ENCODE measurements around the gene SUSD4. TPM values are rescaled to one million over a fixed set of nuclear protein-coding genes. Genes with fewer than 3 reads are reported as not detected.

SUSD4 gene
- polyA plus RNA-seq, 2 of the 4 experiments (the other 2 are of a cell fraction) = 0.61 to 0.85 TPM

DNA sequence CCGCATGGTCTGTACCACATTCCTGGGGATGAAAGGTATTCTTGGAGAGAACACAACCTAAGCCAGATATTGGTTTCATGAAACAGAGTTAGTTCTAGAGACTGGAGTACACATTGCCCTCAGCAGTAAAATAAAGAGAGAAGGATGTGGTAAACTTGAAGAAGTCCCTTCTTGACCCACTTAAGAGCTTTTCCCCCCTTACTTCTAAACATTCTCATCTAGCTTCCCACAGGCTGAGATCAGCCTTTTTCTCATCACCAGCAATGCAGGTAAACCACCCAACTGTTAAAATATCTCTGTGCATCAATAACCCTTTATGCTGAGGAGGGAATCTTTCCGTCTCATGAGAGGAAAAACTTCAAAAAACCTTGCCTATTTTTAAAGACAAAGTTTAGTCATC is 62.6 kb downstream of the SUSD4 start:
- POLR2A ChIA-PET = no interaction called here
- TF ChIP-seq EP300 (IDR thresholded peaks at IDR 0.05) (no peak), JUNB (IDR thresholded peaks at IDR 0.05) (no peak), CEBPB (IDR thresholded peaks at IDR 0.05) (no peak), RCOR1 (IDR thresholded peaks at IDR 0.05; ENCODE audit: low read depth, low read length) (no peak)
- TF ChIP-seq, protein P1, sequence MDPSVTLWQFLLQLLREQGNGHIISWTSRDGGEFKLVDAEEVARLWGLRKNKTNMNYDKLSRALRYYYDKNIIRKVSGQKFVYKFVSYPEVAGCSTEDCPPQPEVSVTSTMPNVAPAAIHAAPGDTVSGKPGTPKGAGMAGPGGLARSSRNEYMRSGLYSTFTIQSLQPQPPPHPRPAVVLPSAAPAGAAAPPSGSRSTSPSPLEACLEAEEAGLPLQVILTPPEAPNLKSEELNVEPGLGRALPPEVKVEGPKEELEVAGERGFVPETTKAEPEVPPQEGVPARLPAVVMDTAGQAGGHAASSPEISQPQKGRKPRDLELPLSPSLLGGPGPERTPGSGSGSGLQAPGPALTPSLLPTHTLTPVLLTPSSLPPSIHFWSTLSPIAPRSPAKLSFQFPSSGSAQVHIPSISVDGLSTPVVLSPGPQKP (IDR thresholded peaks at IDR 0.05; ENCODE audit: low read depth, low read length) = no peak
- no peak for ATAC-seq
- no peak for FAIRE-seq
- Histone ChIP-seq H3K27ac (no peak overlapping the region), H3K4me3 (no peak overlapping the region), H3K9me3 (no peaks in the 10 kb centered on the region), H3K4me1 (no peaks in the 10 kb centered on the region), H3K4me2 (no peak overlapping the region)
- DNase-seq (ENCODE audit: low read depth in 1 of 2, low spot score in 1 of 2) = no peak
- CTCF ChIA-PET = no interaction called here
- 62% methylated on average over 2 of the region's 2 CpGs for WGBS (ENCODE audit: missing lambda C conversion rate)

DNA sequence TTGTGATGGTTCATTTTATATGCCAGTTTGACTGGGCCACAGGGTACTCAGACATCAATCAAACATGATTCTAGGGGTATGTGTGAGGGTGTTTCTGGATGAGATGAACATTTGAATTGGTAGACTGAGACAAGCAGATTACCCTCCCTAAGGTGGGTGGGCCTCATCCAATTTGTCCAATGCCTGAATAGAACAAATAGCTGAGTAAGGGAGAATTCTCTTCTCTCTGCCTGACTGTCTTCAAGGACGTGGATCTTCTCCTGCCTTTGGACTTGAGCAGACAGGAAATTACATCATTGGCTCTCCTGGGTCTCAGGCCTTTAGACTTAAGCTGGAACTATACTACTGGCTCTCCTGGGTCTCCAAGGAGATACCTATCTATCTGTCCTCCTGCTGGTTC is 64.4 kb downstream of the SUSD4 start:
- Histone ChIP-seq H3K4me2 (no peak overlapping the region), H3K4me1 (no peaks in the 10 kb centered on the region), H3K4me3 (no peak overlapping the region), H3K9me3 (no peaks in the 10 kb centered on the region), H3K27ac (no peak overlapping the region)
- ChIA-PET POLR2A (no interaction called here), CTCF (no interaction called here)
- DNase-seq (ENCODE audit: low read depth in 1 of 2, low spot score in 1 of 2) (no peak), FAIRE-seq (no peak), ATAC-seq (no peak)
- TF ChIP-seq MAFK (IDR thresholded peaks at IDR 0.05; ENCODE audit: partially characterized antibody) = peak; percentile 58
- TF ChIP-seq HEYL (CRISPR knock-in tag; IDR thresholded peaks at IDR 0.05) = no peak
- 0% methylated on average over 1 of the region's 1 CpG for WGBS (ENCODE audit: missing lambda C conversion rate)

DNA sequence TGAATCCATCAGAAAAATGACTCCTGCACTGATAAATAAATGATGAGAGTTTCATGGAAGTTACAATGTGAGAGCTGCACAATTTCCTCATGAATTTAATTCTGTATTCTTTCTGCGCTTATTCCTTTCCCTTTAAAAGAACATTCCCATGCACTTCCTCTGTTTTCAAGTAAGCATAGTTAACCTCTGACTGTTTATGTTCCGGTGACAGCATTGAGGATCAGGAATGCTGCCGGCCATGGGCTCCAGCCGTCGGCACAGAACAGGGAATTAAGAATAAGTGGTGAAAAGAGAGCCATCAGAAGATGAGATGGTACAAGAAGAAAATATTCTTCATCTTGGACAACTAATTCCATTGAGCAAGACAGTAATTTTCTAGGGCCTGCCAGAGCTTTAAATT is 65.3 kb downstream of the SUSD4 start:
- ATAC-seq = no peak
- TF ChIP-seq NR3C1 (IDR thresholded peaks at IDR 0.05) (no peak), SMC3 (IDR thresholded peaks at IDR 0.05) (no peak), RARB (CRISPR knock-in tag; IDR thresholded peaks at IDR 0.05) (no peak), ZFP36 (IDR thresholded peaks at IDR 0.05; ENCODE audit: borderline replicate concordance, partially characterized antibody) (no peak), HOXA7 (CRISPR knock-in tag; IDR thresholded peaks at IDR 0.05) (no peak), MAZ (IDR thresholded peaks at IDR 0.05; ENCODE audit: borderline replicate concordance, low read depth, low read length) (no peak), TP53 (CRISPR knock-in tag; IDR thresholded peaks at IDR 0.05) (no peak), HDAC2 (IDR thresholded peaks at IDR 0.05) (no peak), RNF2 (IDR thresholded peaks at IDR 0.05; ENCODE audit: borderline replicate concordance, low read depth) (no peak), EHMT2 (IDR thresholded peaks at IDR 0.05; ENCODE audit: low read depth) (no peak), KDM1A (IDR thresholded peaks at IDR 0.05; ENCODE audit: low read depth) (no peak), MAFK (IDR thresholded peaks at IDR 0.05; ENCODE audit: partially characterized antibody) (no peak)
- TF ChIP-seq, protein P2, sequence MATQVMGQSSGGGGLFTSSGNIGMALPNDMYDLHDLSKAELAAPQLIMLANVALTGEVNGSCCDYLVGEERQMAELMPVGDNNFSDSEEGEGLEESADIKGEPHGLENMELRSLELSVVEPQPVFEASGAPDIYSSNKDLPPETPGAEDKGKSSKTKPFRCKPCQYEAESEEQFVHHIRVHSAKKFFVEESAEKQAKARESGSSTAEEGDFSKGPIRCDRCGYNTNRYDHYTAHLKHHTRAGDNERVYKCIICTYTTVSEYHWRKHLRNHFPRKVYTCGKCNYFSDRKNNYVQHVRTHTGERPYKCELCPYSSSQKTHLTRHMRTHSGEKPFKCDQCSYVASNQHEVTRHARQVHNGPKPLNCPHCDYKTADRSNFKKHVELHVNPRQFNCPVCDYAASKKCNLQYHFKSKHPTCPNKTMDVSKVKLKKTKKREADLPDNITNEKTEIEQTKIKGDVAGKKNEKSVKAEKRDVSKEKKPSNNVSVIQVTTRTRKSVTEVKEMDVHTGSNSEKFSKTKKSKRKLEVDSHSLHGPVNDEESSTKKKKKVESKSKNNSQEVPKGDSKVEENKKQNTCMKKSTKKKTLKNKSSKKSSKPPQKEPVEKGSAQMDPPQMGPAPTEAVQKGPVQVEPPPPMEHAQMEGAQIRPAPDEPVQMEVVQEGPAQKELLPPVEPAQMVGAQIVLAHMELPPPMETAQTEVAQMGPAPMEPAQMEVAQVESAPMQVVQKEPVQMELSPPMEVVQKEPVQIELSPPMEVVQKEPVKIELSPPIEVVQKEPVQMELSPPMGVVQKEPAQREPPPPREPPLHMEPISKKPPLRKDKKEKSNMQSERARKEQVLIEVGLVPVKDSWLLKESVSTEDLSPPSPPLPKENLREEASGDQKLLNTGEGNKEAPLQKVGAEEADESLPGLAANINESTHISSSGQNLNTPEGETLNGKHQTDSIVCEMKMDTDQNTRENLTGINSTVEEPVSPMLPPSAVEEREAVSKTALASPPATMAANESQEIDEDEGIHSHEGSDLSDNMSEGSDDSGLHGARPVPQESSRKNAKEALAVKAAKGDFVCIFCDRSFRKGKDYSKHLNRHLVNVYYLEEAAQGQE (IDR thresholded peaks at IDR 0.05) = no peak
- TF ChIP-seq, protein P1 (IDR thresholded peaks at IDR 0.05; ENCODE audit: low read depth, low read length) = no peak
- TF ChIP-seq, protein P3, sequence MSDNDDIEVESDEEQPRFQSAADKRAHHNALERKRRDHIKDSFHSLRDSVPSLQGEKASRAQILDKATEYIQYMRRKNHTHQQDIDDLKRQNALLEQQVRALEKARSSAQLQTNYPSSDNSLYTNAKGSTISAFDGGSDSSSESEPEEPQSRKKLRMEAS (IDR thresholded peaks at IDR 0.05) = no peak
- TF ChIP-seq, protein P4, sequence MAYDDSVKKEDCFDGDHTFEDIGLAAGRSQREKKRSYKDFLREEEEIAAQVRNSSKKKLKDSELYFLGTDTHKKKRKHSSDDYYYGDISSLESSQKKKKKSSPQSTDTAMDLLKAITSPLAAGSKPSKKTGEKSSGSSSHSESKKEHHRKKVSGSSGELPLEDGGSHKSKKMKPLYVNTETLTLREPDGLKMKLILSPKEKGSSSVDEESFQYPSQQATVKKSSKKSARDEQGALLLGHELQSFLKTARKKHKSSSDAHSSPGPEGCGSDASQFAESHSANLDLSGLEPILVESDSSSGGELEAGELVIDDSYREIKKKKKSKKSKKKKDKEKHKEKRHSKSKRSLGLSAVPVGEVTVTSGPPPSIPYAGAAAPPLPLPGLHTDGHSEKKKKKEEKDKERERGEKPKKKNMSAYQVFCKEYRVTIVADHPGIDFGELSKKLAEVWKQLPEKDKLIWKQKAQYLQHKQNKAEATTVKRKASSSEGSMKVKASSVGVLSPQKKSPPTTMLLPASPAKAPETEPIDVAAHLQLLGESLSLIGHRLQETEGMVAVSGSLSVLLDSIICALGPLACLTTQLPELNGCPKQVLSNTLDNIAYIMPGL (CRISPR knock-in tag; IDR thresholded peaks at IDR 0.05; ENCODE audit: borderline replicate concordance) = no peak
- TF ChIP-seq, protein P5, sequence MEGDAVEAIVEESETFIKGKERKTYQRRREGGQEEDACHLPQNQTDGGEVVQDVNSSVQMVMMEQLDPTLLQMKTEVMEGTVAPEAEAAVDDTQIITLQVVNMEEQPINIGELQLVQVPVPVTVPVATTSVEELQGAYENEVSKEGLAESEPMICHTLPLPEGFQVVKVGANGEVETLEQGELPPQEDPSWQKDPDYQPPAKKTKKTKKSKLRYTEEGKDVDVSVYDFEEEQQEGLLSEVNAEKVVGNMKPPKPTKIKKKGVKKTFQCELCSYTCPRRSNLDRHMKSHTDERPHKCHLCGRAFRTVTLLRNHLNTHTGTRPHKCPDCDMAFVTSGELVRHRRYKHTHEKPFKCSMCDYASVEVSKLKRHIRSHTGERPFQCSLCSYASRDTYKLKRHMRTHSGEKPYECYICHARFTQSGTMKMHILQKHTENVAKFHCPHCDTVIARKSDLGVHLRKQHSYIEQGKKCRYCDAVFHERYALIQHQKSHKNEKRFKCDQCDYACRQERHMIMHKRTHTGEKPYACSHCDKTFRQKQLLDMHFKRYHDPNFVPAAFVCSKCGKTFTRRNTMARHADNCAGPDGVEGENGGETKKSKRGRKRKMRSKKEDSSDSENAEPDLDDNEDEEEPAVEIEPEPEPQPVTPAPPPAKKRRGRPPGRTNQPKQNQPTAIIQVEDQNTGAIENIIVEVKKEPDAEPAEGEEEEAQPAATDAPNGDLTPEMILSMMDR (IDR thresholded peaks at IDR 0.05) = no peak
- TF ChIP-seq, protein P6, sequence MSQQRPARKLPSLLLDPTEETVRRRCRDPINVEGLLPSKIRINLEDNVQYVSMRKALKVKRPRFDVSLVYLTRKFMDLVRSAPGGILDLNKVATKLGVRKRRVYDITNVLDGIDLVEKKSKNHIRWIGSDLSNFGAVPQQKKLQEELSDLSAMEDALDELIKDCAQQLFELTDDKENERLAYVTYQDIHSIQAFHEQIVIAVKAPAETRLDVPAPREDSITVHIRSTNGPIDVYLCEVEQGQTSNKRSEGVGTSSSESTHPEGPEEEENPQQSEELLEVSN (IDR thresholded peaks at IDR 0.05; ENCODE audit: borderline replicate concordance, low read depth) = no peak

More for the DNA sequence above, 65.3 kb downstream of the SUSD4 start:
- Histone ChIP-seq H3K4me1 (no peaks in the 10 kb centered on the region), H3K9me3 (no peaks in the 10 kb centered on the region), H3K4me2 (no peak overlapping the region), H3K27ac (no peak overlapping the region), H3K4me3 (no peak overlapping the region)
- CTCF ChIA-PET = interaction anchor here (1.5 kb wide), 1 partner anchor 39 kb away, joined by 3 read pairs; no protein-coding TSS in a partner anchor
- DNase-seq (ENCODE audit: low read depth in 1 of 2, low spot score in 1 of 2) (no peak), FAIRE-seq (no peak)
- 38% methylated on average over 5 of the region's 5 CpGs for WGBS (ENCODE audit: missing lambda C conversion rate)
- POLR2A ChIA-PET = no interaction called here

Data from A549 (cell line).